HL-60 (cell line): ENCODE data around the gene CAMKMT.

ENCODE experiments used
- CTCF ChIP-seq: IDR thresholded peaks from one replicate; pipeline ENCODE4 v1.5.1; 2011; ENCODE audit warnings: low read length, control low read depth, inconsistent platforms; ENCODE audit not compliant: insufficient read depth
- POLR2AphosphoS5 ChIP-seq: IDR thresholded peaks from 2 replicates; pipeline ENCODE4 v1.6.1; 2012; ENCODE audit warnings: low read depth
- REST ChIP-seq: IDR thresholded peaks from 2 replicates; pipeline ENCODE4 v1.6.1; 2012; ENCODE audit warnings: low read depth; ENCODE audit not compliant: insufficient replicate concordance
- SPI1 ChIP-seq: IDR thresholded peaks from 2 replicates; pipeline ENCODE4 v1.6.1; 2012; ENCODE audit warnings: low read depth, mild to moderate bottlenecking, borderline replicate concordance

GRCh38 chr2:44510246-44510645 is 148.5 kb downstream of the CAMKMT start:
- no peak for TF ChIP-seq POLR2AphosphoS5
- no peak for TF ChIP-seq CTCF
- no peak for TF ChIP-seq REST
- TF ChIP-seq SPI1 = no peak
